Testis (tissue), 3 donors: ENCODE measurements around the gene PRR3. TPM values are rescaled to one million over a fixed set of nuclear protein-coding genes. Genes with fewer than 3 reads are reported as not detected.

ENCODE experiments used
- DNase-seq: peaks from one replicate; pipeline ENCODE4 v3.0.0-alpha.2; 2019
- H3K27ac ChIP-seq, 2 donors: fragments of 200-600 bp; sonication (generic); one replicate each; pipeline ENCODE4 v1.5.1; 2019
- H3K27me3 ChIP-seq: fragments of 200-600 bp; sonication (generic); one replicate; pipeline ENCODE4 v1.5.1; 2019
- H3K36me3 ChIP-seq: fragments of 200-600 bp; sonication (generic); one replicate; pipeline ENCODE4 v1.5.1; 2017; ENCODE audit warnings: low read depth; ENCODE audit errors: missing control alignments
- H3K4me1 ChIP-seq: fragments of 200-600 bp; sonication (generic); one replicate; pipeline ENCODE4 v1.5.1; 2019
- H3K4me3 ChIP-seq, 2 donors: fragments of 200-600 bp; sonication (generic); one replicate each; pipeline ENCODE4 v1.5.1; 2017 to 2019
- H3K9me3 ChIP-seq: fragments of 200-600 bp; sonication (generic); one replicate; pipeline ENCODE4 v1.5.1; 2017
- POLR2A ChIP-seq: fragments of 450-650 bp; IDR thresholded peaks from one replicate; pipeline ENCODE4 v1.6.1; 2017; ENCODE audit warnings: antibody characterized with exemption, mild to moderate bottlenecking, moderate library complexity
- WGBS, 2 donors: methylation state at CpG; one replicate each; pipeline ENCODE4 v1.1.5; 2018; 5-methylcytosine and 5-hydroxymethylcytosine counted together
- intact Hi-C: fragments of 100-400 bp; cut with DNase I; formaldehyde crosslinking; loops from one replicate; pipeline ENCODE4 v1.15.1; 2023; ENCODE audit warnings: low total_unique reads
- polyA plus RNA-seq: library from polyadenylated mRNA; stranded (reverse); fragments of 350-450 nt; fragmentation: Illumina TruSeq; extraction: RNeasy Lipid Tissue Mini Kit (QIAGEN cat#74804); gene quantifications from one replicate; pipeline ENCODE4 v1.2.3, GENCODE V29; 2014; ENCODE audit warnings: low read depth, low replicate concordance; ENCODE audit not compliant: insufficient read depth
- total RNA-seq, 2 donors: library from RNA; depleted of rRNA; stranded (reverse); fragments of >200 nt; gene quantifications; one replicate each; pipeline ENCODE4 v1.2.3, GENCODE V29; 2016
- TF ChIP-seq, protein P1 (sequence below), 3 experiments: fragments of 450-650 bp in 2 of 3; fragments of 200-600 bp in 1 of 3; sonication (generic) in 1 of 3; IDR thresholded peaks; one replicate each; pipeline ENCODE4 v1.5.1; 2016 to 2019; ENCODE audit warnings: antibody characterized with exemption in 3 of 3, mild to moderate bottlenecking in 2 of 3, moderate library complexity in 1 of 3

Gene PRR3
- total and polyA plus RNA-seq, 3 donors from 2014 or later, result 11.0 to 22.9 (median 11.2) TPM

DNA sequence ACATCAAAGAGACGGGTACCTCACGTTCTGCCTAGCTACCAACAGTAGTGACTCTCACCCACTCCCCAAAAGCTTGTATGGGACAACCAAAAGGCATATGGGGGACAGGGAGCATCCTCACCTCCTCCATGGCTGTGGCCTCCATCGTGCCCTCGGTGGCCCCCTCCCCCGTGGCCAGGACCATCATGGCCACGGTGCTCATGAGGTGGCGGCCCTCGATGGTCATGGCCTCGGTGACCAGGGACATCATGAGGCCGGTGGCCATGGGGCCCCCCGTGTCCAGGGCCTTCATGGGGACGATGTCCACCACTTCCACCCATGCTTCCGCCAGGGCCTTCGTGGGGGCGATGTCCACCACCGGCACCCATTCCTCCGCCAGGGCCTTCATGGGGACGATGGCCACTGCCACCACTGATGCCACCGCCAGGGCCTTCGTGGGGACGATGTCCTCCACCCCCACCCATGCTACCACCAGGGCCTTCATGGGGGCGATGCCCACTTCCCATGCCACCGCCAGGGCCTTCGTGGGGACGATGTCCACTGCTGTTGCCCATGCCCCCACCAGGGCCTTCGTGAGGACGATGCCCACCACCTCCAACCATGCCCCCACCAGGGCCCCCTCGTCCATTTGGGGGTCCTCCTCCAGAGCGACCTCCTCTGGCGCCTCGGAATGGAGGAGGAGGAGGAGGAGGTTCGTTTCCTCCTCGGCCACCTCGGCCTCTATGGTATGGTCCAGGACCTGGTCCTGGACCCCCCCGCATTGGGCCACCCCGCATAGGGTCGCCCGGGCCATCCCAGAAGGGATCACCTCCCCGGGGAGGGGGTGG, 44.9 kb downstream of the PRR3 start:
- Histone ChIP-seq H3K4me3 (no peak overlapping the region), H3K9me3 (no peaks in the 10 kb centered on the region), H3K27me3 (no peaks in the 10 kb centered on the region), H3K36me3 (no peaks in the 10 kb centered on the region), H3K27ac (no peak overlapping the region), H3K4me1 (no peaks in the 10 kb centered on the region)
- no peak for DNase-seq
- WGBS, 2 donors, result 90 to 94% methylated on average over 21 to 38 of the region's 39 CpGs
- intact Hi-C loops, result loop anchor here (10.0 kb wide), 1 partner anchor 117 kb away; the partner anchor contains the start of gene HLA-E
- TF ChIP-seq, protein P1, sequence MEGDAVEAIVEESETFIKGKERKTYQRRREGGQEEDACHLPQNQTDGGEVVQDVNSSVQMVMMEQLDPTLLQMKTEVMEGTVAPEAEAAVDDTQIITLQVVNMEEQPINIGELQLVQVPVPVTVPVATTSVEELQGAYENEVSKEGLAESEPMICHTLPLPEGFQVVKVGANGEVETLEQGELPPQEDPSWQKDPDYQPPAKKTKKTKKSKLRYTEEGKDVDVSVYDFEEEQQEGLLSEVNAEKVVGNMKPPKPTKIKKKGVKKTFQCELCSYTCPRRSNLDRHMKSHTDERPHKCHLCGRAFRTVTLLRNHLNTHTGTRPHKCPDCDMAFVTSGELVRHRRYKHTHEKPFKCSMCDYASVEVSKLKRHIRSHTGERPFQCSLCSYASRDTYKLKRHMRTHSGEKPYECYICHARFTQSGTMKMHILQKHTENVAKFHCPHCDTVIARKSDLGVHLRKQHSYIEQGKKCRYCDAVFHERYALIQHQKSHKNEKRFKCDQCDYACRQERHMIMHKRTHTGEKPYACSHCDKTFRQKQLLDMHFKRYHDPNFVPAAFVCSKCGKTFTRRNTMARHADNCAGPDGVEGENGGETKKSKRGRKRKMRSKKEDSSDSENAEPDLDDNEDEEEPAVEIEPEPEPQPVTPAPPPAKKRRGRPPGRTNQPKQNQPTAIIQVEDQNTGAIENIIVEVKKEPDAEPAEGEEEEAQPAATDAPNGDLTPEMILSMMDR (IDR thresholded peaks at IDR 0.05), result no peak
- TF ChIP-seq POLR2A, result no peak

- WGBS, 2 donors, result 94 to 95% methylated on average over 13 of the region's 13 CpGs
- H3K36me3 ChIP-seq, result no peaks in the 10 kb centered on the region
- intact Hi-C loops, result loop anchor here (10.0 kb wide), 1 partner anchor 119 kb away; the partner anchor contains the start of gene HLA-E
These were observed 46.9 kb downstream of the PRR3 start for GRCh38 chr6:30603961-30604360.

DNA sequence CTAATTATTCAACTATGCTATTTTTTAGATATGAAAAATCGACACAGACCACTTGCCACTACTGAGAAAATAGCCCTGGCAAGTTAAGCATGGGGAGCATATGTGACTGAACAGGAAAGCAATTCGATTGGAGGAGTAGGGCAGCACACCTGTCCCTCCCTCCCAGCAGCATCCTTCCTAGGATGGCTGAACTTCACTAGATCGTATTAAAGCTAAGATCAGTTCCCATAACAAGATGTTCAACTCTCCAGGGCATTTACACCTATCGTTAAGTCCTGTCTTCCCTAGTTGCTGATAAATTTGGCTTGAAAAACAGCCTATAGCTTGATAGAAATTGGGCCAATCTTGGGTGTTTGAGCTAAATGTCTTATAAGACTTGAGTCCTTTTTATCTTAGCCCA, 53.0 kb downstream of the PRR3 start:
- H3K36me3 ChIP-seq, result no peaks in the 10 kb centered on the region
- no peak overlapping the region for H3K4me3 ChIP-seq
- H3K9me3 ChIP-seq, result no peaks in the 10 kb centered on the region
- peaks cover 25% of the 10 kb centered on the region for H3K4me1 ChIP-seq
- intact Hi-C loops, result no loop called here
- no peak for DNase-seq
- H3K27me3 ChIP-seq, result no peaks in the 10 kb centered on the region
- TF ChIP-seq, protein P1 (IDR thresholded peaks at IDR 0.05), result no peak
- TF ChIP-seq POLR2A, result no peak
- H3K27ac ChIP-seq, result peak overlapping the region in 1 of 2 donors; percentile 2
- WGBS, 2 donors, result 79 to 84% methylated on average over 4 of the region's 4 CpGs

More at GRCh38 chr6:30603961-30604360, 46.9 kb downstream of the PRR3 start:
- no peak for DNase-seq
- no peaks in the 10 kb centered on the region for H3K27me3 ChIP-seq
- no peaks in the 10 kb centered on the region for H3K4me1 ChIP-seq
- H3K9me3 ChIP-seq, result no peaks in the 10 kb centered on the region
- no peak overlapping the region for H3K4me3 ChIP-seq
- TF ChIP-seq POLR2A, result no peak
- H3K27ac ChIP-seq, result no peak overlapping the region

DNA sequence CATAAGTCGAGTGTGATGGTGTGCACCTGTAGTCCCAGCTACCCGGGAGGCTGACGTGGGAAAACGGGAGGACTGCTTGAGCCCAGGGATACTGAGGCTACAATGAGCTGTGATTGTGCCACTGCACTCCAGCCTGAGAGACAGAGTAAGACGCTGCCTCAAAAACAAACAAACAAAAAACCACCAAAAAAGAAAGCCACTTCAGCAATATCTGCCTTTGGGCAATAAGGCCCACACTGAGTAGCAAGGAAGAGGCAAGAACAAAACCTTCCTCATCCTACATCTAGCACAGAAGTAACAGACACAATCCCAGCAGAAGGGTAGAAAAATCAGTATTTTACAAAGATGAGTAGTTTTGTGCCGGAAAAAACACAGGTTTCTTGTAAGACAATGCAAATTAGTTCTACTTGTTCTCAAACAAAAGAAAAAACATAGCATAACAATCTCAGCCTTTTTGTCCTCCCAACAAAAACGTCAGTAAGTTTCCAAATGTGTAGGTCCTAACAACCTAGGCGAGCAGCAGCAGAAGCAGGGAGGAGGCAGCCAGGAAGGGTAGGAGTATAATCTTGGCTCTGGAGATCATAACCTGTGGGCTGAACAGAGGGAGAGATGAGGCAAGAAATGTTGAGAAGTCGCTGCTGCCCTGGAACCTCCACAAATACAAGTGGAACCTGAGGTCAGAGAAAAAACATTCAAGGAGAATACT, 54.2 kb downstream of the PRR3 start:
- H3K27me3 ChIP-seq, result no peaks in the 10 kb centered on the region
- no peaks in the 10 kb centered on the region for H3K9me3 ChIP-seq
- TF ChIP-seq, protein P1 (IDR thresholded peaks at IDR 0.05), result no peak
- no peak for TF ChIP-seq POLR2A
- 58 to 62% methylated on average over 9 of the region's 9 CpGs for WGBS, 2 donors
- no peak for DNase-seq
- no peaks in the 10 kb centered on the region for H3K36me3 ChIP-seq
- peak overlapping the region in 1 of 2 donors; percentile 17 for H3K27ac ChIP-seq
- H3K4me3 ChIP-seq, result no peak overlapping the region
- intact Hi-C loops, result no loop called here
- H3K4me1 ChIP-seq, result peaks cover 25% of the 10 kb centered on the region

DNA sequence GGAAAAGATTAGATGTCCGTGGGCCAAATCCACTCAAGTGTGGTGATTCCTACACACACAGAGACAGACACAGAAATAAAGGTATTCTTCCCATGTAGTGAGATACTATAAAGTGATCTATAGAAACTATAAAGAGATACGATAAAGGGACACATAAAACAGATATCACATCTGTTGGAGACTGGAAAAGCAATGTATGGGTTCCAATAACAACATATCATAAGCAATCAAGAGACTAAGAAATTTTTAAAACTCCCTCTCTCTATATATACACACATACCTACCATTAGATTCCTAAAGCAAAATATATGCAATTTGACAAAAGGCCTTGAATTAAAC, 54.7 kb downstream of the PRR3 start:
- peaks cover 25% of the 10 kb centered on the region for H3K4me1 ChIP-seq
- 60 to 62% methylated on average over 2 of the region's 2 CpGs for WGBS, 2 donors
- no peaks in the 10 kb centered on the region for H3K9me3 ChIP-seq
- DNase-seq, result no peak
- TF ChIP-seq POLR2A, result no peak
- TF ChIP-seq, protein P1 (IDR thresholded peaks at IDR 0.05), result no peak
- no peaks in the 10 kb centered on the region for H3K27me3 ChIP-seq
- no peaks in the 10 kb centered on the region for H3K36me3 ChIP-seq
- H3K4me3 ChIP-seq, result no peak overlapping the region
- intact Hi-C loops, result no loop called here
- no peak overlapping the region for H3K27ac ChIP-seq
